Gastrocnemius medialis (tissue), 4 donors: Measurements from ENCODE around the gene AIG1.

Experiments
- POLR2A ChIP-seq, 2 donors: fragments of 450-650 bp; IDR thresholded peaks; one replicate each; pipeline ENCODE4 v1.6.1; 2017; ENCODE audit warnings: antibody characterized with exemption in 2 of 2, mild to moderate bottlenecking in 2 of 2, moderate library complexity in 2 of 2
- TF ChIP-seq, protein P1 (sequence below), 5 experiments: fragments of 450-650 bp in 3 of 5; fragments of 200-600 bp in 2 of 5; sonication (generic) in 2 of 5; IDR thresholded peaks in 4 of 5; conservative IDR thresholded peaks in 1 of 5; 1 replicate in 4 of 5; 2 replicates in 1 of 5; pipeline ENCODE4 v1.5.1; 2016 to 2019; ENCODE audit warnings: antibody characterized with exemption in 5 of 5, mild to moderate bottlenecking in 3 of 5, moderate library complexity in 3 of 5

DNA sequence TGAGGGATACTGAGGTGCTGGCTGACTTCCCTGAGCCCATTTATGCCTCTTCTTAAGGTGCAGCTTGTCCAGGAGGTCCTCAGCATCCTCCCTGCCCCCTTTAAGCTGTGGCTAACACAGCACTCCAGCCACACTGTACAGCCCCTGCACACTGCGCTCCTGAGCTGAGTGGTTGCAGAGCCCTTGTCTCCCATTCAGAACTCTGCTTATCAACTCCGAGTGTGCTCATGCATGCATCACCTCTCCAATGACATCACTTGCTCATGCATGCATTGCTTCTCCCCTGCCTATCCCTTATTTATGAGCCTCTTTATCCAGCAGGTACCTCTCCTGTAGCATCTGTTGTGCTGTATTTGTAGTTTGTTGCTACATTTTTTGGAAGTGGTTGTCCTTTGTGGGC is 124.6 kb downstream of the AIG1 start:
- no peak for TF ChIP-seq POLR2A (IDR thresholded peaks at IDR 0.05)
- TF ChIP-seq, protein P1, sequence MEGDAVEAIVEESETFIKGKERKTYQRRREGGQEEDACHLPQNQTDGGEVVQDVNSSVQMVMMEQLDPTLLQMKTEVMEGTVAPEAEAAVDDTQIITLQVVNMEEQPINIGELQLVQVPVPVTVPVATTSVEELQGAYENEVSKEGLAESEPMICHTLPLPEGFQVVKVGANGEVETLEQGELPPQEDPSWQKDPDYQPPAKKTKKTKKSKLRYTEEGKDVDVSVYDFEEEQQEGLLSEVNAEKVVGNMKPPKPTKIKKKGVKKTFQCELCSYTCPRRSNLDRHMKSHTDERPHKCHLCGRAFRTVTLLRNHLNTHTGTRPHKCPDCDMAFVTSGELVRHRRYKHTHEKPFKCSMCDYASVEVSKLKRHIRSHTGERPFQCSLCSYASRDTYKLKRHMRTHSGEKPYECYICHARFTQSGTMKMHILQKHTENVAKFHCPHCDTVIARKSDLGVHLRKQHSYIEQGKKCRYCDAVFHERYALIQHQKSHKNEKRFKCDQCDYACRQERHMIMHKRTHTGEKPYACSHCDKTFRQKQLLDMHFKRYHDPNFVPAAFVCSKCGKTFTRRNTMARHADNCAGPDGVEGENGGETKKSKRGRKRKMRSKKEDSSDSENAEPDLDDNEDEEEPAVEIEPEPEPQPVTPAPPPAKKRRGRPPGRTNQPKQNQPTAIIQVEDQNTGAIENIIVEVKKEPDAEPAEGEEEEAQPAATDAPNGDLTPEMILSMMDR (IDR thresholded peaks at IDR 0.05 in 4 of 5, conservative IDR thresholded peaks at IDR 0.05 in 1 of 5), result no peak
